HEK293 (cell line): ENCODE measurements around the gene TUT1.

Experiments
- EGR2 ChIP-seq: fragments of 450-650 bp; formaldehyde crosslinking; IDR thresholded peaks from 2 replicates; pipeline ENCODE4 v1.5.1; 2016; ENCODE audit warnings: low read depth, missing biosample characterization, missing genetic modification characterization
- ELK4 ChIP-seq: IDR thresholded peaks from 2 replicates; pipeline ENCODE4 v1.6.1; 2011; ENCODE audit warnings: mild to moderate bottlenecking, low read depth, low read length, borderline replicate concordance
- GFI1B ChIP-seq: fragments of 450-650 bp; formaldehyde crosslinking; IDR thresholded peaks from 2 replicates; pipeline ENCODE4 v1.5.1; 2016; ENCODE audit warnings: missing biosample characterization, missing genetic modification characterization
- SETDB1 ChIP-seq: IDR thresholded peaks from one replicate; pipeline ENCODE4 v1.6.1; 2017; ENCODE audit warnings: mild to moderate bottlenecking, low read length, moderate library complexity, mixed read lengths; ENCODE audit not compliant: insufficient read length
- YY1 ChIP-seq: fragments of 450-650 bp; formaldehyde crosslinking; IDR thresholded peaks from 2 replicates; pipeline ENCODE4 v1.5.1; 2018; ENCODE audit warnings: missing biosample characterization, missing genetic modification characterization
- ZBTB11 ChIP-seq: fragments of 450-650 bp; formaldehyde crosslinking; conservative IDR thresholded peaks from 2 replicates; pipeline ENCODE4 v1.5.1; 2016; ENCODE audit warnings: low read depth, missing biosample characterization, missing genetic modification characterization
- ZBTB7A ChIP-seq: fragments of 450-650 bp; formaldehyde crosslinking; IDR thresholded peaks from 2 replicates; pipeline ENCODE4 v1.5.1; 2016; ENCODE audit warnings: low read depth, missing biosample characterization, missing genetic modification characterization
- ZNF121 ChIP-seq: fragments of 450-650 bp; formaldehyde crosslinking; IDR thresholded peaks from 2 replicates; pipeline ENCODE4 v1.5.1; 2016; ENCODE audit warnings: missing biosample characterization, missing genetic modification characterization
- ZNF202 ChIP-seq: fragments of 450-650 bp; formaldehyde crosslinking; IDR thresholded peaks from 2 replicates; pipeline ENCODE4 v1.5.1; 2016; ENCODE audit warnings: missing biosample characterization, missing genetic modification characterization, borderline replicate concordance
- ZNF266 ChIP-seq: fragments of 450-650 bp; formaldehyde crosslinking; IDR thresholded peaks from 2 replicates; pipeline ENCODE4 v1.5.1; 2016; ENCODE audit warnings: missing biosample characterization, missing genetic modification characterization, low read depth
- ZNF366 ChIP-seq: fragments of 450-650 bp; formaldehyde crosslinking; conservative IDR thresholded peaks from 2 replicates; pipeline ENCODE4 v1.5.1; 2016; ENCODE audit warnings: missing biosample characterization, missing genetic modification characterization
- ZNF423 ChIP-seq: fragments of 450-650 bp; formaldehyde crosslinking; IDR thresholded peaks from 2 replicates; pipeline ENCODE4 v1.5.1; 2016; ENCODE audit warnings: missing biosample characterization, missing genetic modification characterization
- ZNF544 ChIP-seq: fragments of 450-650 bp; formaldehyde crosslinking; IDR thresholded peaks from 2 replicates; pipeline ENCODE4 v1.5.0; 2017; ENCODE audit warnings: missing biosample characterization, missing genetic modification characterization
- ZNF621 ChIP-seq: fragments of 450-650 bp; formaldehyde crosslinking; IDR thresholded peaks from 2 replicates; pipeline ENCODE4 v1.5.1; 2017; ENCODE audit warnings: missing biosample characterization, missing genetic modification characterization
- ZNF629 ChIP-seq: fragments of 450-650 bp; formaldehyde crosslinking; IDR thresholded peaks from 2 replicates; pipeline ENCODE4 v1.5.1; 2017; ENCODE audit warnings: missing biosample characterization, missing genetic modification characterization
- ZNF660 ChIP-seq: fragments of 450-650 bp; IDR thresholded peaks from 2 replicates; pipeline ENCODE4 v1.5.1; 2018; ENCODE audit warnings: missing biosample characterization, mild to moderate bottlenecking, missing genetic modification characterization
- ZNF664 ChIP-seq: fragments of 450-650 bp; formaldehyde crosslinking; IDR thresholded peaks from 2 replicates; pipeline ENCODE4 v1.5.1; 2016; ENCODE audit warnings: missing biosample characterization, missing genetic modification characterization
- ZNF785 ChIP-seq: fragments of 450-650 bp; formaldehyde crosslinking; IDR thresholded peaks from 2 replicates; pipeline ENCODE4 v1.5.1; 2016; ENCODE audit warnings: missing biosample characterization, missing genetic modification characterization
- ZNF837 ChIP-seq: fragments of 450-650 bp; formaldehyde crosslinking; IDR thresholded peaks from 2 replicates; pipeline ENCODE4 v1.5.1; 2016; ENCODE audit warnings: missing biosample characterization, missing genetic modification characterization
- ZNF843 ChIP-seq: fragments of 450-650 bp; formaldehyde crosslinking; IDR thresholded peaks from 2 replicates; pipeline ENCODE4 v1.5.1; 2016; ENCODE audit warnings: missing biosample characterization, missing genetic modification characterization
- ZSCAN4 ChIP-seq: fragments of 450-650 bp; formaldehyde crosslinking; IDR thresholded peaks from 2 replicates; pipeline ENCODE4 v1.5.1; 2017; ENCODE audit warnings: missing biosample characterization, missing genetic modification characterization
- TF ChIP-seq, protein P1 (sequence below): fragments of 450-650 bp; formaldehyde crosslinking; IDR thresholded peaks from 2 replicates; pipeline ENCODE4 v1.5.1; 2016; ENCODE audit warnings: missing biosample characterization, missing genetic modification characterization, low read depth
- TF ChIP-seq, protein P2 (sequence below): fragments of 450-650 bp; formaldehyde crosslinking; IDR thresholded peaks from 2 replicates; pipeline ENCODE4 v1.5.1; 2016; ENCODE audit warnings: missing biosample characterization, missing genetic modification characterization
- TF ChIP-seq, protein P3 (sequence below): fragments of 450-650 bp; formaldehyde crosslinking; IDR thresholded peaks from 2 replicates; pipeline ENCODE4 v1.5.1; 2016; ENCODE audit warnings: missing biosample characterization, missing genetic modification characterization
- TF ChIP-seq, protein P4 (sequence below): fragments of 450-650 bp; formaldehyde crosslinking; IDR thresholded peaks from 2 replicates; pipeline ENCODE4 v1.5.1; 2016; ENCODE audit warnings: missing biosample characterization, missing genetic modification characterization, low read depth
- TF ChIP-seq, protein P5 (sequence below): fragments of 450-650 bp; formaldehyde crosslinking; IDR thresholded peaks from 2 replicates; pipeline ENCODE4 v1.5.1; 2016; ENCODE audit warnings: missing biosample characterization, missing genetic modification characterization

The TUT1 gene

GRCh38 chr11:62593434-62594044, 2.2 kb upstream of the TUT1 start (continued):
- TF ChIP-seq, protein P1, sequence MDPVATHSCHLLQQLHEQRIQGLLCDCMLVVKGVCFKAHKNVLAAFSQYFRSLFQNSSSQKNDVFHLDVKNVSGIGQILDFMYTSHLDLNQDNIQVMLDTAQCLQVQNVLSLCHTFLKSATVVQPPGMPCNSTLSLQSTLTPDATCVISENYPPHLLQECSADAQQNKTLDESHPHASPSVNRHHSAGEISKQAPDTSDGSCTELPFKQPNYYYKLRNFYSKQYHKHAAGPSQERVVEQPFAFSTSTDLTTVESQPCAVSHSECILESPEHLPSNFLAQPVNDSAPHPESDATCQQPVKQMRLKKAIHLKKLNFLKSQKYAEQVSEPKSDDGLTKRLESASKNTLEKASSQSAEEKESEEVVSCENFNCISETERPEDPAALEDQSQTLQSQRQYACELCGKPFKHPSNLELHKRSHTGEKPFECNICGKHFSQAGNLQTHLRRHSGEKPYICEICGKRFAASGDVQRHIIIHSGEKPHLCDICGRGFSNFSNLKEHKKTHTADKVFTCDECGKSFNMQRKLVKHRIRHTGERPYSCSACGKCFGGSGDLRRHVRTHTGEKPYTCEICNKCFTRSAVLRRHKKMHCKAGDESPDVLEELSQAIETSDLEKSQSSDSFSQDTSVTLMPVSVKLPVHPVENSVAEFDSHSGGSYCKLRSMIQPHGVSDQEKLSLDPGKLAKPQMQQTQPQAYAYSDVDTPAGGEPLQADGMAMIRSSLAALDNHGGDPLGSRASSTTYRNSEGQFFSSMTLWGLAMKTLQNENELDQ (tag by site-specific recombination): no peak
- TF ChIP-seq ZNF660 (0 out of 2 replicates have a peak, but pooled peaks have one; percentile 14), ZNF202 (tag by site-specific recombination) (no peak), ZNF423 (tag by site-specific recombination) (no peak), ZNF621 (tag by site-specific recombination) (no peak), ZNF785 (tag by site-specific recombination) (no peak), ELK4 (no peak), ZNF266 (tag by site-specific recombination) (no peak), ZSCAN4 (no peak), ZBTB7A (tag by site-specific recombination) (no peak), ZNF837 (tag by site-specific recombination) (no peak), ZNF629 (tag by site-specific recombination) (no peak), ZBTB11 (tag by site-specific recombination) (no peak), EGR2 (tag by site-specific recombination) (no peak), ZNF366 (tag by site-specific recombination) (peak; percentile 65), ZNF121 (tag by site-specific recombination) (no peak), SETDB1 (no peak), ZNF664 (no peak), YY1 (tag by site-specific recombination) (no peak), GFI1B (tag by site-specific recombination) (no peak), ZNF843 (tag by site-specific recombination) (no peak), ZNF544 (tag by site-specific recombination) (no peak)
- TF ChIP-seq, protein P2, sequence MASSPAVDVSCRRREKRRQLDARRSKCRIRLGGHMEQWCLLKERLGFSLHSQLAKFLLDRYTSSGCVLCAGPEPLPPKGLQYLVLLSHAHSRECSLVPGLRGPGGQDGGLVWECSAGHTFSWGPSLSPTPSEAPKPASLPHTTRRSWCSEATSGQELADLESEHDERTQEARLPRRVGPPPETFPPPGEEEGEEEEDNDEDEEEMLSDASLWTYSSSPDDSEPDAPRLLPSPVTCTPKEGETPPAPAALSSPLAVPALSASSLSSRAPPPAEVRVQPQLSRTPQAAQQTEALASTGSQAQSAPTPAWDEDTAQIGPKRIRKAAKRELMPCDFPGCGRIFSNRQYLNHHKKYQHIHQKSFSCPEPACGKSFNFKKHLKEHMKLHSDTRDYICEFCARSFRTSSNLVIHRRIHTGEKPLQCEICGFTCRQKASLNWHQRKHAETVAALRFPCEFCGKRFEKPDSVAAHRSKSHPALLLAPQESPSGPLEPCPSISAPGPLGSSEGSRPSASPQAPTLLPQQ (tag by site-specific recombination): no peak
- TF ChIP-seq, protein P3, sequence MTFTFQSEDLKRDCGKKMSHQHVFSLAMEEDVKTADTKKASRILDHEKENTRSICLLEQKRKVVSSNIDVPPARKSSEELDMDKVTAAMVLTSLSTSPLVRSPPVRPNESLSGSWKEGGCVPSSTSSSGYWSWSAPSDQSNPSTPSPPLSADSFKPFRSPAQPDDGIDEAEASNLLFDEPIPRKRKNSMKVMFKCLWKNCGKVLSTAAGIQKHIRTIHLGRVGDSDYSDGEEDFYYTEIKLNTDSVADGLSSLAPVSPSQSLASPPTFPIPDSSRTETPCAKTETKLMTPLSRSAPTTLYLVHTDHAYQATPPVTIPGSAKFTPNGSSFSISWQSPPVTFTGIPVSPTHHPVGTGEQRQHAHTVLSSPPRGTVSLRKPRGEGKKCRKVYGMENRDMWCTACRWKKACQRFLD (tag by site-specific recombination): no peak
- TF ChIP-seq, protein P4, sequence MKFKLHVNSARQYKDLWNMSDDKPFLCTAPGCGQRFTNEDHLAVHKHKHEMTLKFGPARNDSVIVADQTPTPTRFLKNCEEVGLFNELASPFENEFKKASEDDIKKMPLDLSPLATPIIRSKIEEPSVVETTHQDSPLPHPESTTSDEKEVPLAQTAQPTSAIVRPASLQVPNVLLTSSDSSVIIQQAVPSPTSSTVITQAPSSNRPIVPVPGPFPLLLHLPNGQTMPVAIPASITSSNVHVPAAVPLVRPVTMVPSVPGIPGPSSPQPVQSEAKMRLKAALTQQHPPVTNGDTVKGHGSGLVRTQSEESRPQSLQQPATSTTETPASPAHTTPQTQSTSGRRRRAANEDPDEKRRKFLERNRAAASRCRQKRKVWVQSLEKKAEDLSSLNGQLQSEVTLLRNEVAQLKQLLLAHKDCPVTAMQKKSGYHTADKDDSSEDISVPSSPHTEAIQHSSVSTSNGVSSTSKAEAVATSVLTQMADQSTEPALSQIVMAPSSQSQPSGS (tag by site-specific recombination): no peak
- TF ChIP-seq, protein P5, sequence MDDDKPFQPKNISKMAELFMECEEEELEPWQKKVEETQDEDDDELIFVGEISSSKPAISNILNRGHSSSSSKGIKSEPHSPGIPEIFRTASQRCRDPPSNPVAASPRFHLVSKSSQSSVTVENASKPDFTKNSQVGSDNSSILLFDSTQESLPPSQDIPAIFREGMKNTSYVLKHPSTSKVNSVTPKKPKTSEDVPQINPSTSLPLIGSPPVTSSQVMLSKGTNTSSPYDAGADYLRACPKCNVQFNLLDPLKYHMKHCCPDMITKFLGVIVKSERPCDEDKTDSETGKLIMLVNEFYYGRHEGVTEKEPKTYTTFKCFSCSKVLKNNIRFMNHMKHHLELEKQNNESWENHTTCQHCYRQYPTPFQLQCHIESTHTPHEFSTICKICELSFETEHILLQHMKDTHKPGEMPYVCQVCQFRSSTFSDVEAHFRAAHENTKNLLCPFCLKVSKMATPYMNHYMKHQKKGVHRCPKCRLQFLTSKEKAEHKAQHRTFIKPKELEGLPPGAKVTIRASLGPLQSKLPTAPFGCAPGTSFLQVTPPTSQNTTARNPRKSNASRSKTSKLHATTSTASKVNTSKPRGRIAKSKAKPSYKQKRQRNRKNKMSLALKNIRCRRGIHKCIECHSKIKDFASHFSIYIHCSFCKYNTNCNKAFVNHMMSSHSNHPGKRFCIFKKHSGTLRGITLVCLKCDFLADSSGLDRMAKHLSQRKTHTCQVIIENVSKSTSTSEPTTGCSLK (tag by site-specific recombination): no peak
